Stromal cell of bone marrow (primary cell): Measurements from ENCODE around the gene TEKT4.
"Not testable (repeated sequence)": the region's sequence is repeated elsewhere in the genome, so short reads cannot be mapped to it uniquely, and the experiment has no call there.

Experiments used
- DNase-seq: peaks from one replicate; pipeline ENCODE4 v3.0.0-alpha.2; 2012; ENCODE audit warnings: low read depth

The TEKT4 gene

GRCh38 chr2:94871226-94872087, at the start of gene TEKT4:
TSS of gene TEKT4 (plus strand) at chr2:94871430. CDS start at chr2:94871580, 150 bp downstream.
- DNase-seq, result no peak

- not testable (repeated sequence) for DNase-seq
These were observed 32.0 kb upstream of the TEKT4 start for GRCh38 chr2:94839224-94839623.

- DNase-seq, result not testable (repeated sequence)
These were observed 14.4 kb upstream of the TEKT4 start for GRCh38 chr2:94856856-94857255.

- DNase-seq, result not testable (repeated sequence)
These were observed 13.7 kb upstream of the TEKT4 start for GRCh38 chr2:94857367-94858162.

- not testable (repeated sequence) for DNase-seq
These were observed 12.9 kb upstream of the TEKT4 start for GRCh38 chr2:94858163-94858888.

GRCh38 chr2:94861308-94862152, 9.7 kb upstream of the TEKT4 start:
- no peak for DNase-seq

- DNase-seq, result not testable (repeated sequence)
These were observed 8.3 kb upstream of the TEKT4 start for GRCh38 chr2:94862903-94863302.

- no peak for DNase-seq
These were observed 2.1 kb upstream of the TEKT4 start for GRCh38 chr2:94869131-94869530.

- DNase-seq, result no peak
These were observed 1.4 kb upstream of the TEKT4 start for GRCh38 chr2:94869552-94870439.

- no peak for DNase-seq
These were observed 597 bp upstream of the TEKT4 start for GRCh38 chr2:94870440-94871225.

- no peak for DNase-seq
These were observed 923 bp downstream of the TEKT4 start for GRCh38 chr2:94872088-94872618.

GRCh38 chr2:94872676-94873361, 1.6 kb downstream of the TEKT4 start:
- DNase-seq, result no peak

- DNase-seq, result no peak
These were observed 2.4 kb downstream of the TEKT4 start for GRCh38 chr2:94873362-94874276.

- DNase-seq, result no peak
These were observed 3.2 kb downstream of the TEKT4 start for GRCh38 chr2:94874277-94874997.

GRCh38 chr2:94875064-94875819, 4.0 kb downstream of the TEKT4 start:
- no peak for DNase-seq
